Mesothelial cell of epicardium (in vitro differentiated cells): ENCODE results near the gene PRDM16. TPM values are rescaled to one million over a fixed set of nuclear protein-coding genes. Genes with fewer than 3 reads are reported as not detected.

ENCODE experiments used
- DNase-seq, 2 experiments: peaks; one replicate each; pipeline ENCODE4 v3.0.0; 2021; ENCODE audit warnings: low spot score in 2 of 2; ENCODE audit not compliant: unreplicated experiment in 2 of 2
- H3K27ac Mint-ChIP-seq: 2 replicates; pipeline ENCODE4 v1.8.0; 2021; ENCODE audit warnings: mixed read lengths
- H3K27me3 Mint-ChIP-seq: 2 replicates; pipeline ENCODE4 v1.8.0; 2021; ENCODE audit warnings: low read depth, mixed read lengths
- H3K36me3 Mint-ChIP-seq: 2 replicates; pipeline ENCODE4 v1.8.0; 2021; ENCODE audit warnings: mixed read lengths
- H3K4me1 Mint-ChIP-seq: 2 replicates; pipeline ENCODE4 v1.8.0; 2021; ENCODE audit warnings: mixed read lengths
- H3K4me3 Mint-ChIP-seq: 2 replicates; pipeline ENCODE4 v1.8.0; 2021; ENCODE audit warnings: mild to moderate bottlenecking, moderate library complexity, mixed read lengths
- H3K9me3 Mint-ChIP-seq: 2 replicates; pipeline ENCODE4 v1.8.0; 2021; ENCODE audit warnings: mixed read lengths
- total RNA-seq: library from RNA; stranded (reverse); gene quantifications from 3 replicates; pipeline ENCODE4 v1.2.1, GENCODE V29; 2021
- TF ChIP-seq, protein P1 (sequence below): fragments of 200-600 bp; sonication (generic); IDR thresholded peaks from one replicate; pipeline ENCODE4 v1.5.0; 2021; ENCODE audit warnings: antibody characterized with exemption; ENCODE audit not compliant: unreplicated experiment

The PRDM16 gene
- total RNA-seq, 1 donor from 2014 or later, result 1.4 TPM

DNA sequence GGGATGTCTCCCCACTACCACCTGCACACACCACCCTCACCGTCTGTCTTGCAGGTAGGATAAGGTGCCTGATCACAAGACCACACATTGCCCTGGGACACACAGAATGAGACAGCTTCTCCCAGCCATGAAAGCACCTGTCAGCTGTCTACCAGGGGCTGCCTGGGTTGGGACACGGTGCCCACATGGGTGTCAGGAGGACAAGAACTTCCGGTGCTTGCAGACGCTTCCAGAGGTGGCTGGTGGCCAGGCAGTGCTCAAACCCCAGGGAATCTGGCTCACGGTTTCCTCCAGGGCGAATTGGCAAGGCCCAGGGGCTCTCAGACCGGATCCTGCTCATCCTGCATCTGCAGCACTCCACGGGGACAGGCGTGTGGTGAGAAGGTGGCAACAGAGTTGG, 202.9 kb downstream of the PRDM16 start:
- H3K9me3 Mint-ChIP-seq, result no peaks in the 10 kb centered on the region
- H3K4me1 Mint-ChIP-seq, result peaks cover 11% of the 10 kb centered on the region
- no peak overlapping the region for H3K27ac Mint-ChIP-seq
- DNase-seq, result no peak
- TF ChIP-seq, protein P1, sequence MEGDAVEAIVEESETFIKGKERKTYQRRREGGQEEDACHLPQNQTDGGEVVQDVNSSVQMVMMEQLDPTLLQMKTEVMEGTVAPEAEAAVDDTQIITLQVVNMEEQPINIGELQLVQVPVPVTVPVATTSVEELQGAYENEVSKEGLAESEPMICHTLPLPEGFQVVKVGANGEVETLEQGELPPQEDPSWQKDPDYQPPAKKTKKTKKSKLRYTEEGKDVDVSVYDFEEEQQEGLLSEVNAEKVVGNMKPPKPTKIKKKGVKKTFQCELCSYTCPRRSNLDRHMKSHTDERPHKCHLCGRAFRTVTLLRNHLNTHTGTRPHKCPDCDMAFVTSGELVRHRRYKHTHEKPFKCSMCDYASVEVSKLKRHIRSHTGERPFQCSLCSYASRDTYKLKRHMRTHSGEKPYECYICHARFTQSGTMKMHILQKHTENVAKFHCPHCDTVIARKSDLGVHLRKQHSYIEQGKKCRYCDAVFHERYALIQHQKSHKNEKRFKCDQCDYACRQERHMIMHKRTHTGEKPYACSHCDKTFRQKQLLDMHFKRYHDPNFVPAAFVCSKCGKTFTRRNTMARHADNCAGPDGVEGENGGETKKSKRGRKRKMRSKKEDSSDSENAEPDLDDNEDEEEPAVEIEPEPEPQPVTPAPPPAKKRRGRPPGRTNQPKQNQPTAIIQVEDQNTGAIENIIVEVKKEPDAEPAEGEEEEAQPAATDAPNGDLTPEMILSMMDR, result no peak
- no peak overlapping the region for H3K4me3 Mint-ChIP-seq
- no peaks in the 10 kb centered on the region for H3K36me3 Mint-ChIP-seq
- H3K27me3 Mint-ChIP-seq, result peaks cover 48% of the 10 kb centered on the region

DNA sequence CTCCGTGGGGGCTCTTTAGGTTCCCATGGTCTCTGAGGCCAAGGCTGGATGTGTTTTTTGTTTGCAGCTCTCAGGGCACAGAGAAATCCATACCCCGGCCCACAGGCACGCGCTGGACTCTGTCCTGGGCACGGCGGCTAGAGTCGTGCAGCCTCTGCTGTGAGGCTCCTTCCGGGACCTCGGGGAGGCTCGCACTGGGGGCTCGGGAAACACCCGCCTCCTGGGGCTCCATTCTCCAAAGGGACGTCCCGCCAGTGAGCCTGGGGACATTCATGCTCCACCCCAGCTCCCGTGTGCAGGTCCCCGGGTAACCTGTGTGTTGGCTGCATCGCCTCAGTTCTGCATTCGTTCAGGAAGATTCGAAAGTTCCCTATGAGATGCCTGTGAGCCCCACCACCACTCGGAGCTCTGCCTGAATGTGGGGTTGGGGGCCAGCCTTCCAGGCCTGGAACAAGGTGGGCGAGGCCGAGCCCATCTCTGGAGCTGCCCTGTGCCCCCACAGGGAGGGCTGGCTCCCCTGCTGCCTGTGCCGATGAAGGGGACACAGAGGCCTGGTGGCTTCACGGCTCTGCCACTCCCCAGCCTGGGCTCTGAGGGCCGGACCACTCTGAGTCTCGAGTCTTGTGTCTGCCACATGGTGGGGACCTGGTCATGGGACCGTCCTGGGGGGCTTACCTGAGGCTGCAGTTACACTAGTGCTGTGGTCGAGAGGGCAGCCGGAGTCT, 203.5 kb downstream of the PRDM16 start:
- H3K27ac Mint-ChIP-seq, result no peak overlapping the region
- peaks cover 11% of the 10 kb centered on the region for H3K4me1 Mint-ChIP-seq
- peaks cover 43% of the 10 kb centered on the region for H3K27me3 Mint-ChIP-seq
- TF ChIP-seq, protein P1, result no peak
- H3K9me3 Mint-ChIP-seq, result no peaks in the 10 kb centered on the region
- H3K36me3 Mint-ChIP-seq, result no peaks in the 10 kb centered on the region
- no peak for DNase-seq
- H3K4me3 Mint-ChIP-seq, result no peak overlapping the region

DNA sequence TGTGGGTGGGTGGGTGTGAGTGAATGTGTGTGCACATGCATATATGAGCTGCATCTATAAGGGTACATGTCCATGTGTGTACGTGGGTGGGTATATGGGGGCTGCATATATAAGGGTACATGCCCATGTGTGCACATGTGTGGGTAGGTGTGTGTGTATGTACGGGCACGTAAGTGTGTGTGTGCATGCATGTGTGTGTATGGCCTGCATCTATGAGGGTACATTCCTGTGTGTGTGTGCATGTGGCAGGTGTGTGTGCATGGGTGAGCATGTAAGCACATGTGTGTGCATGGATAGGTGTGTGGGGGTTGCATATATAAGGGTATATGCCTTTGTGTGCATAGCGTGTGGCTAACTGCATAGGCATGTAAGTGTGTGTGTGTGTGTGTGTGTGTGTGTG, 204.4 kb downstream of the PRDM16 start:
- no peak overlapping the region for H3K27ac Mint-ChIP-seq
- no peak overlapping the region for H3K4me3 Mint-ChIP-seq
- no peaks in the 10 kb centered on the region for H3K9me3 Mint-ChIP-seq
- no peaks in the 10 kb centered on the region for H3K36me3 Mint-ChIP-seq
- H3K4me1 Mint-ChIP-seq, result peaks cover 11% of the 10 kb centered on the region
- TF ChIP-seq, protein P1, result no peak
- peaks cover 38% of the 10 kb centered on the region for H3K27me3 Mint-ChIP-seq
- no peak for DNase-seq

DNA sequence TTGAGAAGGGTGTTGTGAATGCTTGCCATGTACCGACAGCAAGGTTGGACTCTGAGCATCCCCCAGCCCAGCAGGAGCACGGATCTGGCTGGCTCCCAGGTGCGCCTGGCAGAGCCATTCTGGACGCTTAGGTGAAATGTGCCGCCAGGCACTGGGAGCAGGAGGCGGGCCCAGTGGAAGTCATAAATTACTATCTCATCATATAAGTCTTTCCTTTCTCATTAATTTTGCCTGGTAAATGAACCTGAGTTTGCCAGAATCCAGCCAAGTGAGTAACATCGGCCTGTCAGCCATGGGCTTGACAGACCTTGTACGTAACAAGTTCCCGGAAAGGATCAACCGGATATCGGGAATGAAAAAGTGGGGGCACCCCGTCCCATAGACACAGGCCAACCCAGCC, 206.0 kb downstream of the PRDM16 start:
- Mint-ChIP-seq H3K4me1 (peaks cover 11% of the 10 kb centered on the region), H3K27me3 (peaks cover 23% of the 10 kb centered on the region), H3K4me3 (no peak overlapping the region), H3K36me3 (no peaks in the 10 kb centered on the region), H3K27ac (no peak overlapping the region), H3K9me3 (no peaks in the 10 kb centered on the region)
- TF ChIP-seq, protein P1, result no peak
- no peak for DNase-seq

DNA sequence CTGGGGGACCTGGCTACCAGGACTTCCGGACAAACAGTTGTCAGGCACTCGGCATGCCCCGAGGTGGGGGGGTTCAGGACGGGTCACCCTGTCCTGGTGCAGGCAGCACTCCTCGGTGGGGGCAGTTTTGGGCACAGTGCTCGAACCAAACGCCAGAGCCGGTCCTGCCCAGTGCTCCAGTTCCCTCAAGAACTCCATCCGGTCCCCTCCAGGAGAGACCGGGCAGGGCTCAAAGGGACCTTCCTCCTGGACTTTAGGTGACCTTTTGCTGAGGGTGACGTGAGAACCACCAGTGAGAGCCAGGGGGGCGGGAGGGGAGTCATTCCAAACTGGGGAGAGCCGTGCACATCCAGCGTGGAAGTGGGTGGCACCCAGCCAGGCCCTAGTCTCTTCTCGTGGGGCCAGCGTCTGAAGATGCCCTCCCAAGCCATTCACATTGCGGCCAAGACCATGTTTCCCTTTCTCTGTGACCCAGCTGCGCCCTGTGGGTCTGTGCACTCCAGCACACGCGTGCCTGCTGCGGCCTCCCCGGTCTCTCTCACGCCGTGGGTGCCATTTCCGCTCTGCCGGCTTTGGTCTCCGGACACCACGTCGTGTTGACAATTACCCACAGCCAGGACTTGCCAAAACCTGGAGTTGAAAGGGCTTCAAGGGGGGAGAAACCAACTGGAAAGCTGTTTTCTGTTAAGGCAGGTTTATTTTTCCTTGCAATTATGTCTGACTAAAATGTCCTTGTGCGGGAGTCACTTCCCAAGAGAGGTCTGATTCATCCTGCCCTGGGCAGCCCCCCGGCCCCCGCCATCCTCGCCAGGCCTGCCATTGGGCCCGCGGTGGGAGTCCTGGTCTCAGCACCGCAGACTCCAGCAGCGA, 206.7 kb downstream of the PRDM16 start:
- H3K27ac Mint-ChIP-seq, result no peak overlapping the region
- no peak overlapping the region for H3K4me3 Mint-ChIP-seq
- H3K4me1 Mint-ChIP-seq, result peaks cover 11% of the 10 kb centered on the region
- TF ChIP-seq, protein P1, result no peak
- H3K9me3 Mint-ChIP-seq, result no peaks in the 10 kb centered on the region
- peaks cover 20% of the 10 kb centered on the region for H3K27me3 Mint-ChIP-seq
- H3K36me3 Mint-ChIP-seq, result no peaks in the 10 kb centered on the region
- DNase-seq, result no peak
